ENCODE results near the gene PDE6B.
"Not testable (repeated sequence)": the region's sequence is repeated elsewhere in the genome, so short reads cannot be mapped to it uniquely, and the experiment has no call there.

Gene PDE6B

GRCh38 chr4:634599-634985 lies 9.2 kb downstream of the PDE6B start:
- TF ChIP-seq ZFX (IDR thresholded peaks at IDR 0.05; ENCODE audit: borderline replicate concordance), result no peak
- TF ChIP-seq, protein P1, sequence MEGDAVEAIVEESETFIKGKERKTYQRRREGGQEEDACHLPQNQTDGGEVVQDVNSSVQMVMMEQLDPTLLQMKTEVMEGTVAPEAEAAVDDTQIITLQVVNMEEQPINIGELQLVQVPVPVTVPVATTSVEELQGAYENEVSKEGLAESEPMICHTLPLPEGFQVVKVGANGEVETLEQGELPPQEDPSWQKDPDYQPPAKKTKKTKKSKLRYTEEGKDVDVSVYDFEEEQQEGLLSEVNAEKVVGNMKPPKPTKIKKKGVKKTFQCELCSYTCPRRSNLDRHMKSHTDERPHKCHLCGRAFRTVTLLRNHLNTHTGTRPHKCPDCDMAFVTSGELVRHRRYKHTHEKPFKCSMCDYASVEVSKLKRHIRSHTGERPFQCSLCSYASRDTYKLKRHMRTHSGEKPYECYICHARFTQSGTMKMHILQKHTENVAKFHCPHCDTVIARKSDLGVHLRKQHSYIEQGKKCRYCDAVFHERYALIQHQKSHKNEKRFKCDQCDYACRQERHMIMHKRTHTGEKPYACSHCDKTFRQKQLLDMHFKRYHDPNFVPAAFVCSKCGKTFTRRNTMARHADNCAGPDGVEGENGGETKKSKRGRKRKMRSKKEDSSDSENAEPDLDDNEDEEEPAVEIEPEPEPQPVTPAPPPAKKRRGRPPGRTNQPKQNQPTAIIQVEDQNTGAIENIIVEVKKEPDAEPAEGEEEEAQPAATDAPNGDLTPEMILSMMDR (IDR thresholded peaks at IDR 0.05), result no peak
- H3K27ac ChIP-seq, result no peak overlapping the region

DNA sequence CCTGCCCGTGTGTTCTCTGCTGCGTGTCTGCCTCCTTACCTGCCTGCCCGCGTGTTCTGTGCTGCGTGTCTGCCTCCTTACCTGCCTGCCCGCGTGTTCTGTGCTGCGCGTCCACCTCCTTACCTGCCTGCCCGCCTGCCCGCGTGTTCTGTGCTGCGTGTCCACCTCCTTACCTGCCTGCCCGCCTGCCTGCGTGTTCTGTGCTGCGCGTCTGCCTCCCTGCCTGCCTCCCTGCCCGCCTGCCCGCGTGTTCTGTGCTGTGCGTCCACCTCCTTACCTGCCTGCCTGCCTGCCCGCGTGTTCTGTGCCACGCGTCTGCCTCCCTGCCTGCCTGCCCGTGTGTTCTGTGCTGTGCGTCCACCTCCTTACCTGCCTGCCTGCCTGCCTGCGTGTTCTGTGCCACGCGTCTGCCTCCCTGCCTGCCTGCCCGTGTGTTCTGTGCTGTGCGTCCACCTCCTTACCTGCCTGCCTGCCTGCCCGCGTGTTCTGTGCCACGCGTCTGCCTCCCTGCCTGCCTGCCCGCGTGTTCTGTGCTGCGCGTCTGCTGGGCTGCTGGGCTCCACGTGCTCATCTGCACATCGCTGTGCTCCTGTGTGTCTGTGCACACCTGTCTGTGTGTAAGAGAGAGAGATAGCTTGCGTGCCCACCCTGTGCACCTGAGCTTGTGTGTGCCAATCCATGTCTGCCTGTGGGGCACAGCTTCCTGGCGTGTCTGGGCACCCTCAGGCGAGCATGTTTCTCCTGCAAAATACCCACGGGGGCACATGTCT lies 9.9 kb downstream of the PDE6B start:
- H3K27ac ChIP-seq, result not testable (repeated sequence)

DNA sequence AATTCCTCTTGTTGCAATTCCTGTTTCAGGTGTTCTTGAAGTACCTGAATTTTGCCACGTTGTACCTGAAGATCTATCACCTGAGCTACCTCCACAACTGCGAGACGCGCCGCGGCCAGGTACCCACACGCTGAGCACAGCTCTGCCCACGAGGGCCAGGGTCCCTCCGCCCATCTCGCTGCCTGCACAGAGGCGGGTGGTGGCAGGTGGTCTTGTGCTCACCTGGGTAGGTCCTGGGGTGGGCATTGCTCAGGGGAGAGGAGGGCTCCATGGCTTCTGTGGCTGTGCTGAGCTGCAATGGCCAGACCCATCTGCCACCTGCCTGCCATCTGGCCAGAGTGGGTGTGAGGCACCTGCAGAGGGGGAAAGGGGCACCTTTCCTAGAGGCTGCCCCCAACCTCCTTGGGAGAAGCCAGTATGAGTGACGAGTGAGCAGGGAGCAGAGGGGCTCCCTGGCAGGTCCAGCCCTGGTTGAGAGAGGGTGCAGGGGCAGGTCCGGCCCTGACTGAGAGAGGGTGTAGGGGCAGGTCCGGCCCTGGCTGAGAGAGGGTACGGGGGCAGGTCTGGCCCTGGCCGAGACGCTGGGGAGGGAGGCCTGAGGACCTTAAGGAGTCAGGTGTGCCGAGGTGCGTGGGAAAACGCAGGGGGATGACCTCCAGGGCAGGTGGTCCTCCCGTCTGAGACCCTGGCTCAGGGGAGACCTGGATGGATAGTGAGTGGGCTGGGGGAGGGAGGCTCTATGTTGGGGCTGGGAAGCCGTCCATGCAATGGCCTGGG lies 10.7 kb downstream of the PDE6B start:
- no peak overlapping the region for H3K27ac ChIP-seq
- TF ChIP-seq, protein P1 (IDR thresholded peaks at IDR 0.05), result no peak
- TF ChIP-seq ZFX (IDR thresholded peaks at IDR 0.05; ENCODE audit: borderline replicate concordance), result no peak

DNA sequence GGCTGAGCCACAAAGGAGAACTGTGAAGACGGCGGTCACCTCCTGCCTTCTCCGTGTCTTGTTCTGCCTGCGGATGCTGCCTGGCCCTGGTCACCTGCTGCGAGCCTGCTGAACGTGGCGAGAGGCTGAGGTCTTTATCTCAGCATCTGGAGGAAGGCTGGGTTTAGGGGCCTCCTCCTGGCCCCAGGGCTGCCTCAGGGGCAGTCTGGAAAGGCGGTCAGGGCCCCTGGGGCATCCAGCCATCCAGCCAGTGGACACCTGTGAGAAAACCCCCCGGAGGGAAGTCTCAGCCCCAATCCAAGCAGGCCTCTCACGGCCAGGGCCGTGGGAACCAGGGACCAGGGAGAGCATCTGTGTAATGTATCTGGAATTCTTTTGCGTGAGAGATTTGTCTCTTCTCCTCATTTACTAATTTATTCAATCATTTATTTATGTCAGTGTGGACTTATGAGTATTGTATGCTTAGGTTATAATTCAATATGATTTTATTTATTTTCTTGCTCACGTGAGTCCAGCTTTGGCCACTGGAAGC lies 11.3 kb downstream of the PDE6B start:
- no peak for TF ChIP-seq ZFX (IDR thresholded peaks at IDR 0.05; ENCODE audit: borderline replicate concordance)
- TF ChIP-seq, protein P1 (IDR thresholded peaks at IDR 0.05), result no peak
- H3K27ac ChIP-seq, result no peak overlapping the region

GRCh38 chr4:637536-638280 lies 12.3 kb downstream of the PDE6B start:
- no peak overlapping the region for H3K27ac ChIP-seq
- TF ChIP-seq, protein P1 (IDR thresholded peaks at IDR 0.05), result no peak
- no peak for TF ChIP-seq ZFX (IDR thresholded peaks at IDR 0.05; ENCODE audit: borderline replicate concordance)

DNA sequence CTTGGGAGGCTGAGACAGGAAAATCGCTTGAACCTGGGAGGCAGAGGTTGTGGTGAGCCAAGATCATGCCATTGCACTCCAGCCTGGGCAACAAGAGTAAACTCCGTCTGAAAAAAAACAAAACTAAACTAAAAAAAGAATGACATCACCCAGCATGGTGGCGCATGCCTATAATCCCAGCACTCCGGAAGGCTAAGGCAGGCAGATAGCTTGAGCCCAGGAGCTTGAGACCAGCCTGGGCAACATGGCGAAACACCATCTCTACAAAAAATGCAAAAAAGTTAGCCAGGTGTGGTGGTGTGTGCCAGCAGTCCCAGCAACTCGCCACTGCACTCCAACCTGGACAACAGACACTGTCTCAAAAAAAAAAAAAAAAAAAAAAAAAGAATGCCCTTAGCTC lies 17.0 kb downstream of the PDE6B start:
- H3K27ac ChIP-seq, result not testable (repeated sequence)

DNA sequence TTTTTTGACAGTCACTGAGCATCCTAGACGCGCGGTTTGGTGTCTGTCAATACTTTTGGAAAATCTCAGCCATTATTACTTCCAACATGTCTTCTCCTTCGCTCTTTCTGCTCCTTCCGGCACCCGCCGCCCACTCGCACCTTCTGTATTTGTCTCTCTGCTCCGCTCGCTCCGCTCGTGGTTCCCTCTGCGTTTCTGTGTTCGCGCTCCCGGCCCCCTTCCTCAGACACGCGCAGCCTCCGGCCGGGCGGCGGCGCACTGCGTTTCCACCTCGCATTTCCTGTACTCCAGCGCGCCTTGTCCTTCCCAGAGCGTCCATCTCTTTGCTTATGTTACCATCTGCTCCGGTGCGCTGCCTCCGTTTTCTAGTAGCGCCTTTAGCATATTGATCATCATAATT lies 21.1 kb downstream of the PDE6B start:
- peak overlapping the region; percentile 48 for H3K27ac ChIP-seq
- TF ChIP-seq, protein P1 (IDR thresholded peaks at IDR 0.05), result peak; percentile 91
- TF ChIP-seq ZFX (IDR thresholded peaks at IDR 0.05; ENCODE audit: borderline replicate concordance), result no peak

DNA sequence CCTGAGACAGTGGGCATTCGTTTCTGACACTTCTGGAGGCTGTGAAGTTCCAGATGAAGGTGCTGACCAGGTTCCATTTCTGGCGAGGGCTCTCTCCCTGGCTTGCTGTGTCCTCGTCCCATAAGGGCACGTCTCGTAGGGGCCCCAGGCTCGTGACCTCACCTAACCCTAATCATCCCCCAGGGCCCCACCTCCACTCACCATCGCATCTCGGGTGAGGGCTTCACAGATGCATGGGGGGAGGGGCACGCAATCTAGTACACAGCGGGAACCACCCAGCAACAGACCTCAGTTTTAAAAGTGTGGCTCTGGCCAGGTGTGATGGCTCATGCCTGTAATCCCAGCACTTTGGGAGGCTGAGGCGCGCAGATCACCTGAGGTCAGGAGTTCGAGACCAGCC lies 22.1 kb downstream of the PDE6B start:
- TF ChIP-seq, protein P1 (IDR thresholded peaks at IDR 0.05), result no peak
- TF ChIP-seq ZFX (IDR thresholded peaks at IDR 0.05; ENCODE audit: borderline replicate concordance), result no peak
- no peak overlapping the region for H3K27ac ChIP-seq
